Activated T-cell treated with anti-CD3 and anti-CD28 coated beads for 48 hours (primary cell): ENCODE measurements around the gene CARD19.

Experiments
- DNase-seq: peaks from one replicate; pipeline ENCODE4 v3.0.0-alpha.2; 2020; ENCODE audit warnings: low read depth

Gene CARD19

GRCh38 chr9:93161786-93162562 lies 66.0 kb downstream of the CARD19 start:
- no peak for DNase-seq
